NCI-H2227 (cell line): ENCODE measurements around the gene LRIT3.
A peak's percentile ranks its signal among the peaks of the same experiment; 100 is the strongest.

ENCODE experiments used
- DNase-seq: peaks from one replicate; lab custom pipeline; 2025; ENCODE audit not compliant: unreplicated experiment; lab: John Stamatoyannopoulos, UW

The LRIT3 gene

GRCh38 chr4:109847896-109848442 lies at the start of gene LRIT3:
Gene LRIT3, plus strand, starts transcription at chr4:109848107. Its CDS starts 95 bp downstream, at chr4:109848202.
- no peak for DNase-seq

GRCh38 chr4:109798866-109799265 lies 49.0 kb upstream of the LRIT3 start:
- no peak for DNase-seq

GRCh38 chr4:109801099-109801789 lies 46.7 kb upstream of the LRIT3 start:
- peak; percentile 1 for DNase-seq

- peak; percentile 38 for DNase-seq
Measured at GRCh38 chr4:109801895-109802319, 46.0 kb upstream of the LRIT3 start, which contains the start of gene CFI. Gene CFI, minus strand, starts transcription at chr4:109801999. Its CDS starts 28 bp downstream, at chr4:109801971.

- peak; percentile 20 for DNase-seq
Measured at GRCh38 chr4:109803924-109804571, 43.9 kb upstream of the LRIT3 start.

GRCh38 chr4:109809655-109810054 lies 38.3 kb upstream of the LRIT3 start:
- DNase-seq, result no peak

DNA sequence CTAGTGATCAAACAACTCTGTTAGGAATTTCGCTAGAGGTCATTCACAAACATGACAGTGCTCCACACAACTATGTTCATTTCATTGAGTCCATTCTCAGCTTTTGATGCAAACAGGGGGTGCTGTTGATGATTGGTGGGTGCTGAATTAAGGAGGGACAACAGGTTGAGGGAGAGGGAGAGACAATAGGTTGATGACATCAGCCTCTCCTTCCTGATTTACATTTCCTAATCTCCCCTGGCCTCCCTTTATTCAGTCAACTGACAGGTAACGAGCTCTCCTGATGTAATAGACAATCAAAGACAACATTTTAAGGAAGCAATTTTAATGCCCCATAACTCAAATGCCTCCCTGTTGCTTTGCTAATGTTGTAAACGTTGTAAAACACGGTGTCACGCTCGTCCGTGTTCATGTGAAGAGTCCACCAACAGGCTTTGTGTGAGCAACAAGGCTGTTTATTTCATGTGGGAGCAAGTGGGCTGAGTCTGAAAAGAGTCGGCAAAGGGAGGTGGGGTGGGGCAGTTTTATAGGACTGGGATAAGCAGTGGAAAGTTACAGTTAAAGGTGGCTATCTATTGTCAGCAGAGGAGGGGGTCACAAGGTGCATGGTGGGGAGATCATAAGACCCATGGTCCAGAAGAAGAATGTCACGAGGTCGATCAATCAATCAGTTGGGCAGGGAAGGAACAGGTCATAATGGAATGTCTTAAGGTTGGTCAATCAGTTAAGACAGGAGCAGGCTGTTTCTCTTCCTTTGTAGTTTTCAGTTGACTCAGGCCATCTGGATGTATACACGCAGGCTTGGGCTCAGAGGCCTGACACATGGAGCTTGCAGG lies 37.1 kb upstream of the LRIT3 start:
- DNase-seq, result no peak

DNA sequence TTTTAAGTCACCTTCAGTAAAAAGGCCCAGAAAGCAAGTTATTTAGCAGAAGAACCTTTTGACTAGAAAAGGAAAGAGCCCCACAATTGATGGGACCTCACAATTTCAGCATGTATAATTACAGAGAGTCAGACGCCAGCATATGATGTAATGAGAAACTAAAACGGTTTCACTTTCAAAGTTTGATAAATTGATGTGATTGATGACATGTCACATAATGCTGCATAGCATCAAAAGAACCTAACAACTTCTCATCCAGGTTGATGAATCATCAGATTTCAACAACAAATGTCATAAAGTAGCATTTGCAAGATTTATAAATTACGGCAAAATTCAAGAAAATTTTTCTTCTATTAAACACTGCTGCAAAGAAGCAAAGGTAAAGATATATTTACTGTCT lies 36.2 kb upstream of the LRIT3 start:
- no peak for DNase-seq

DNA sequence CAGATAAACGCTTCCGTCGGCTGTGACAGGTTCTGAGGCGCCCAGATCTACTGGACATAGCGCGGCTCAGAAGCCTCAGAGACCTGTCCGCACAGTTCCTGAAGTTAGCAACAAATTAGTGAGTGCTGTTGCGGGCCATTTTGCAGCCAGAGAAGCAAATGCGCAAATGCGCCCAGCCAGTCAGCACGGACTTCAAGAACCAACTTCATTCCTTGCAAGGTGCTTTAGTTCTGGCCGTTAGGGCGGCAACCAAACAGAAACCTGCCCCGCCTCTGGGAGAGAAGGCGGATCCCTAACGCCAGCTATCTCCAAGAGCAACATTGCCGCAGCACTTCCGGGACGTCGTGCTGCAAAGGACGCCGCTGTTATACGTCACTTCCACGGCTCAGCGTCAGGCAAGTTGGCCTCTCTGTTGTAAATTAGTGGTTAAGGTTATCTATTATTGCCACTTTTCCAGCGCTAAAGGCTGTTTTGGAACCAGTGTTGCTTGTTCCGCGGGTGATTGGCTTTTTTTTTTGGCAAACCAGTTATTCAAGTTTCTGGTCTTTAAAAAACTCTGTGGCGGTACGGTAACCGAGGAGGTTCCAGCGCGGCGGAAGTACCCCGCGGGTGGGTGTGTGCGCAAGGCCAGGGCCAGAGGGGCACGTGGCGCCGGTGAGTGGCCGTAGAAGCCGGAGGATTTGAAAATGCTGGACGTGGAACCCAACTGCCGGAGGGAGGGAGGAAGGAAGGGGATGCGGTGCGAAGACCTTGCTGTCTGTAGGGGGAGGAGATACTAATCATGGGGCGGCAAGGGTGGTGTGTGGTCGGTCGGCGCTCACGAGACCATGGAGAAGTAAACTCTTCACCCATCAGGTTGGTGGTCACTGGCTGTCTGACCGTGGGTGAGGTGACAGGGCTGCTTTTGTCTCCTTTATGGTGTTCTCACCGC lies 32.5 kb upstream of the LRIT3 start, which contains the start of gene GAR1:
GAR1 (plus strand) TSS at position 612 of the 931 bp plus-strand sequence. CDS start 403 bp downstream, outside the sequence.
- DNase-seq, result peak; percentile 91

DNA sequence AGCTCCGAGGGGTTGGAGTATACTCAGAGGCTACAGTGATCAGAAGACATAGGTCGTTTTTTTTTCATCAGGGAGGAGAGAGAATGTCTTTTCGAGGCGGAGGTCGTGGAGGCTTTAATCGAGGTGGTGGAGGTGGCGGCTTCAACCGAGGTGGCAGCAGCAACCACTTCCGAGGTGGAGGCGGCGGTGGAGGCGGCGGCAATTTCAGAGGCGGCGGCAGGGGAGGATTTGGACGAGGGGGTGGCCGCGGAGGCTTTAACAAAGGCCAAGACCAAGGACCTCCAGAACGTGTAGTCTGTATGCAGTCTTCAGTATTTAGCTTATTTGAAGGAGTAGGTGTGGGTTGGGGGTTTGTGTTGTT lies 31.8 kb upstream of the LRIT3 start:
- DNase-seq, result no peak

DNA sequence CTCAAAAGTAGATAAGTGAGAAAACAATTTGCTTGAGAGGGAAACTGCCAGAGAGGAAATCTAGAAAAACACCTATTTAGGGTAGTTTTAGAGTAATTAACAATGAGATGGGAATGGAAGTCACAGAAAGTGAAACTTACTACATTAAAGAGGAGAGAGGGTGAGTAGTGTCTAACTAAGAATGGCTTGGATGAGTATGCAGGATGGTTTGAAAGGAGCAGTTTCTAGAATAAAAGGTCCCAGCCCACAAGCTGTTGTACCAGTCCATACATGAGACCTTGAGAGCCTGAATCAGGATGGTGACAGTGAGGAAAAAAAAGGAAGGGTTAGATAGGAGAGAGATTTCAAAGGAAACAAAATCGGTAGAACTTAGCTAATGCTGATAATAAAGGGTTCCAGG lies 31.0 kb upstream of the LRIT3 start:
- no peak for DNase-seq

DNA sequence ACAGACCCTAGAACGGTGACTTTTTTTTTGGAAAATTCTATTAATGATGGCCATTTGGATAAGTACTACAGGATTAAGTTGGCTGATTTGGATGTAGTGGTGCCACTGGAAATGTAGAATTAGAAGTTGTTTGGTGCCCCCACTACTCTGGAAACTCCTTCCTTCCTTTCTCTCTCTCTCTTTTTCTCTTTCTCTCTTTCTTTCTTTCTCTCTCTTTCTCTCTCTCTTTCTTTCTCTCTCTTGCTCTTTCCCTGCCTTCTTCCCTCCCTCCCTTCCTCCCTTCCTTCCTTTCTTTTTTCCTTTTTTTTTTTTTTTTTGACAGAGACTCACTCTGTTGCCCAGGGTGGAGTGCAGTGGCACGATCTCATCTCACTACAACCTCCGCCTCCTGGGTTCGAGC lies 29.6 kb upstream of the LRIT3 start:
- DNase-seq, result no peak

DNA sequence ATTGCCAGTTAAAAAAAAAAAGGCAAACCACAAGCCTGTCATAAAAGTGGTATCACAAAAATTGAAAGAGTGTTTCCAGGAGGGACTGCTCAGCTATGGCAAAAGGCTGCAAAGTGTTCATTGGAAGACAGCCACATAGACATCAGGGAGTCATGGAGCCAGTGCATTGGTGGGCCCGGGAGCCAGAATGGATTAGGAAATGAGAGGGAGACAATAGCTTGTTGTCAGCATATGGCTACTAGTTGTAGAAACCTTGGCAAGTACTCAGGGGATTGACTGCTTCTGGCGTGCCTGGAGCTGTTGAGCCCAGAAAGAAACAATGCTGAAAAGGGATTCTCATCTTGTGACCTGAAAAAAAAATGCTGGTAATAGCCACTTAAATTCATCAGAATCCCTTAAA lies 27.3 kb upstream of the LRIT3 start:
- no peak for DNase-seq

- DNase-seq, result no peak
Measured at GRCh38 chr4:109821185-109821584, 26.7 kb upstream of the LRIT3 start.

DNA sequence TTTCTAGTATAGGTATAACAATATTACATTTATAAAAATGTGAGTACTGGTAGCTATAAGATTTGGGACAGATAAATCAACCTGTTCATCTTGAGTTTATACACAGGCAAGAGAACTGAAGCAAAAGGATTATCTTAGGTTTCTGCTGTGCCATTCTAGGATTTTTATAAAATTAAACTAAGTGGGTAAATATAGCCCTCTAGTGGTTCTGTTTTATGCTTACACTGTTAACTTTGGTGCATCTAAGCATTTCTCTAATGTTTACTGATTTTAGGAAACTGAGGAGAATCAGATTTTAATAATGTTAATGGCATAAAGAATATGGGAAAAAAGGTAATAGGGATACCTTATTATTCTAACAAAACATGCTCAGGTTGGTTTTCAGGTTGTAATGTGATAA lies 21.2 kb upstream of the LRIT3 start:
- peak; percentile 13 for DNase-seq

DNA sequence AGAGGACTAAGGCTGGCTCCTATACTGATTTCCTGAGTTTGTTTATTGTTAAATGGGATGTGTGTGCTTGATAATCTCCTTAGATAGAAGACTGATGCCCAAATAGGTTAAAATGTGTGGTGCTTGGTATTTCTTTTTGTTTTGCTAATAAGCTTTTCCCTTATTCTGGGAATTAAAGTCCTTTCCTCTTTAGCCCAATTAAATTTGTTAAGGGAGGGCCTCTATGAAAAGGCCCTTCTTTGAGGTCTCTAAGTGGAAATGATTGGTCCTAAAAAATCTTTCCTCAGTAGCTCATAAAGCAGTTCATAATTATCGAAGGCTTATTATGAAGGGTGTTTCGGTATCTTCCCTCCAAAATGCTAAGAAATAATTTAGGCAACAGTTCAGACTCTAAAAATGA lies 20.2 kb upstream of the LRIT3 start, which contains the start of gene RRH:
RRH (plus strand) TSS at position 301 of the 400 bp plus-strand sequence; CDS start at position 357, 56 bp downstream.
- DNase-seq, result no peak

DNA sequence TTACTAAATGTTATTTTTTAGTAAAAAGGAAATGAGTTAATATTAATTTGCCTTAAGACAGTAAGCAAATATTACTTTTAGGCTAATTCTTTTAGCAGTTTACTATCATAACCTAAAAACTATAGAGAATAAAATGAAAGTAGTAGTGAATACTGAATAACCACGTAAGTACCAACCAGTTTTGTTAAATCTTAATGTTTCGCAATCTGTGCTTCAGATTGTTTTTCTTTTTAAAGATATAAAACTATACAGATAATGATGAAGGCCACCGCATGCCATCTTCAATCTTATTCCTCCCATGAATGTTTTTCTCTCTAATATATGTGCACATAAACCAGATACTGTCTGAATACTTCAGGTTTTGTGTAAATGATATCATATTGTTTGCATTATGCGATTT lies 14.2 kb upstream of the LRIT3 start:
- DNase-seq, result no peak

DNA sequence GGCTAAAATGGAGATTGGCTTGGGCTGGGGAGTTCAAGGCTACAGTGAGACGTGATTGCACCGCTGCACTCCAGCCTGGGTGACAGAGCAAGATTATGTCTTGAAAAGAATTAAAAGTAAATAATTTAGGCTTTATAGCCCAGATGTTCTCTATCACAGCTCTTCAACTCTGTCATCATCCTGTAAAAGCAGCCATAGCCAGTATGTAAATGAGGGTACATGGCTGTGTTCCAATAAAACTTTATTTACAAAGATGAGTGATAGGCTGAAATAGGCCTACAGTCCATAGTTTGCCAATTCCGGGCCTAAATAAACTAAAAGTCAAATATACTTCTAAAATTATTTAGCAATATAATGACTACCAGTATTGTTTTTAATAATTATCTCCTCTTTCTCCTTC lies 10.9 kb upstream of the LRIT3 start:
- no peak for DNase-seq

DNA sequence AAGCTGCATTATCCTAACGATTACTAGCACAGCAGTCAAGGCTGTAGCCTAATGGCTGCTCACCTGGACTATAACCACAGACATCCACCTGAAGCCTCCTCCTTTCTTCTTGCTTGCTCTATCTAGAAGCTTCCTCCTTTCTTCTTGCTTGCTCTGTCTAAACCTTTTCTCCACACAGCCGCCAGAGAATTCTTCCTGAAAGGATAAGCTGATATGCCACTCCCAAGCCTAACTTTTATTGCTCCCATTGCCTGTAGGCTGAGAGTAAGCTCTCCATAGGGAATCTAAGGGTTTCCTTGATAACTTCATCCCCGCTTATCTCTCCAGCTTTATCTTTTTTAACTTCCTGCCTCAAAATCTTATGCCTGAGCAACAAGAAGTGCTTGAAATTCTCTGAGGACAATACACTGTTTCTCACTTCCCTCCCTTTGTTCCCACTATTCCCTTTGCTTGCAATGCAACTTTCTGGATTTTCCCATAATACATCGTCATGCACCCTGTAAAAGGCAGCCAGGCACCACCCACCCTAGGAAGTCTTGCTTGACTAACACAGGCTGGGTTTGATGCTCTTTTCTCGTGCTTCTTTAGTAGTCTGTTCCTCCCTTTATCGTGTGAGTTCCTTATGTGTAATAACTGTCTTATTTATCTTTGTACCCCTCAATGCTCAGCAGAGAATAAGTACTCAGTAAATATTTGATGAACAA lies 1.4 kb upstream of the LRIT3 start:
- DNase-seq, result no peak

GRCh38 chr4:109848501-109848900 lies 594 bp downstream of the LRIT3 start:
- no peak for DNase-seq
